B cell (primary cell): ENCODE data around the gene ATCAY.

ENCODE experiments used
- CTCF ChIP-seq: fragments of 200-600 bp; IDR thresholded peaks from one replicate; pipeline ENCODE4 v1.8.0; 2022; ENCODE audit warnings: antibody characterized with exemption, mild to moderate bottlenecking
- EZH2 ChIP-seq: IDR thresholded peaks from 2 replicates; pipeline ENCODE4 v1.6.1; 2012; ENCODE audit warnings: borderline replicate concordance, low read depth, mild to moderate bottlenecking, moderate library complexity, low read length; ENCODE audit not compliant: insufficient read depth, poor library complexity, severe bottlenecking

GRCh38 chr19:3898426-3898825 lies 17.9 kb downstream of the ATCAY start:
- TF ChIP-seq EZH2 (no peak), CTCF (no peak)
